Stimulated activated CD4-positive, alpha-beta T cell treated with anti-CD3 and anti-CD28 coated beads, Interleukin-15, amount 100 ng/mL, for 1 hour (primary cell): ENCODE results near the gene E2F1.
"Not testable (repeated sequence)": the region's sequence is repeated elsewhere in the genome, so short reads cannot be mapped to it uniquely, and the experiment has no call there.

Experiments used
- DNase-seq, 2 donors: peaks; one replicate each; pipeline ENCODE4 v3.0.0-alpha.2; 2020; ENCODE audit warnings: low read depth in 1 of 2, low spot score in 1 of 2

The E2F1 gene

GRCh38 chr20:33710681-33711445 is 24.7 kb upstream of the E2F1 start:
- DNase-seq, result no peak

DNA sequence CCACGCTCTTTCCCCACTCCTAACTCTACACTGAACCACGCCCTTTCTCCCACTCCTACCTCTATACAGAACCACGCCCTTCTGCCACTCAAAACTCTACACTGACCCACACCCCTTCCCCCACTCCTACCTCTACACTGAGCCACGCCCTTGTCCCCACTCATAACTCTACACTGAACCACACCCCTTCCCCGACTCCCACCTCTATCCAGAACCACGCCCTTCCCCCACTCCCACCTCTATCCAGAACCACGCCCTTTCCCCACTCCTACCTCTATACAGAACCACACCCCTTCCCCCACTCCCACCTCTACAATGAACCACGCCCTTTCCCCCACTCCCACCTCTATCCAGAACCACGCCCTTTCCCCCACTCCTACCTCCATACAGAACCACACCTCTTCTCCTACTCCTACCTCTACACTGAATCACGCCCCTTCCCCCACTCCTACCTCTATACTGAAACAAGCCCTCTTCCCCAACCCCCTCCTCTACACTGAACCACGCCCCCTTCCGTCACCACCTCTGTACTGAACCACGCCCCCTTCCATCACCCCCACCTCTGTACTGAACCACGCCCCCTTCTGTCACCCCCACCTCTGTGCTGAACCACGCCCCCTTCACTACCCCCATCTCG is 23.8 kb upstream of the E2F1 start:
- no peak for DNase-seq

DNA sequence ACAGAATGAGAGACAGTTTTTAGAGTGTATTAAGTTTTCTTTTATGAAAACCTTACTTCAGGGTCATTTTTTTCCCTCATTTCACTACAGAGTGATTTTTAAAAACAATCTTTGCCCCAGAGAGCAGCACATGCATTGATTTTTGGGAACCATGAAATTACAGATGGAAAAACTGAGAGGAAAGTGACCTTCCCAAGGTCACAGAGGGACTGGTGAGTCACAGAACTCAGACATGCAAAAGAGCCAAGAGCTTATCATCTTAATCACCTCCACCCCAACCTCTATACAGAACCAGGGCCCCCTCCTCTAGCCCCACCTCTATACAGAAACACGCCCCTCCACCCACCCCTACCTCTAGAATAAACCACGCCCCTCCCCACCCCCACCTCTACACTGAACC is 23.2 kb upstream of the E2F1 start:
- no peak for DNase-seq

GRCh38 chr20:33707668-33708067 is 21.5 kb upstream of the E2F1 start:
- no peak for DNase-seq

GRCh38 chr20:33704197-33704924 is 18.2 kb upstream of the E2F1 start:
- no peak for DNase-seq

DNA sequence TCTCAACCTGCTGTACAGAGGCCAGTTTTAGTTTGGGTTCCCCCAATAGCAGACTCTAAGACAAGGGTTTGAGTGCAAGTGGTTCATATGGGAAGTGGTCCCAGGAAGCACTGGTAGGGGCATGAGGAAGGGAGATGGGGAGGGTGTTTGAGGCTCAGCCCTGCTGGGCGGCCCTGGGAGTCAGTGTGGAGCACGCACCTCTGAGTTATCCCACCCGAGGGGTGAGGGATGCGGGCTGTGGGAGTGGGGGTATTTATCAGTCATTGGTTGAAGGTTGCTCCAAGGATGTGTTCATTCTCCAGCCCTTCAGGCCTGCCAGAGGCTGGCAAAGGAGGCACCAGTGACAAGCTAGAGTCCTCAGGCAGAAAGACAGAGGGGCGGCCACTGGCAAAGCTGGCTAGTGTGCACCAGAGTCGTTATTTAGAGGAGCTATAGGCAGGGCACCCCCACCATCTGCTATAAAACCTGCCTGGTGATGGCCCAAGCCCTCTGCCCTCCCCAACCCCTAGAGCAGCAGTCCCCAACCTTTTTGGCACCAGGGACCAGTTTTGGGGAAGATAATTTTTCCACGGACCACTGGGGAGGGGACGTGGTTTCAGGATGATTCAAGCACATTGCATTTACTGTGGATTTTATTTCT is 17.4 kb upstream of the E2F1 start:
- no peak for DNase-seq

- no peak for DNase-seq
Observed at GRCh38 chr20:33702861-33703260, 16.7 kb upstream of the E2F1 start.

DNA sequence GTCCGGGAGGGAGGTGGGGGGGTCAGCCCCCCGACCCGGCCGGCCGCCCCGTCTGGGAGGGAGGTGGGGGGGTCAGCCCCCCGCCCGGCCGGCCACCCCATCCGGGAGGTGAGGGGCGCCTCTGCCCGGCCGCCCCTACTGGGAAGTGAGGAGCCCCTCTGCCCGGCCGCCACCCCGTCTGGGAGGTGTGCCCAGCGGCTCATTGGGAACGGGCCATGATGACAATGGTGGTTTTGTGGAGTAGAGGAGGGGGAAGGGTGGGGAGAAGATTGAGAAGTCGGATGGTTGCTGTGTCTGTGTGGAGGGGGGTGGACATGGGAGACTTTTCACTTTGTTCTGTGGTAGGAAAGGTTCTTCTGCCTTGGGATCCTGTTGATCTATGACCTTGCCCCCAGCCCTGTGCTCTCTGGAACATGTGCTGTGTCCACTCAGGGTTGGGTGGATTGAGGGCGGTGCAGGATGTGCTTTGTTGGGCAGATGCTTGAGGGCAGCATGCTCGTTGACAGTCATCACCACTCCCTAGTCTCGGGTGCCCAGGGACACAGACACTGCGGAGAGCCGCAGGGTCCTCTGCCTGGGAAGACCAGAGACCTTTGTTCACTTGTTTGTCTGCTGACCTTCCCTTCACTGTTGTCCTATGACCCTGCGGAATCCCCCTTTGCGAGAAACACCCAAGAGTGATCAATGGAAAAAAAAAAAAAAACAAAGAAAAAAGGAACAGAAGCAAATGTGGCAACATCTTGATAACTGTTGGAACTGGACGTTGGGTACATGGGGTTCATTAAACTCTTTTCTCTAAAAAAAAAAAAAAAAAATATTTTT is 15.7 kb upstream of the E2F1 start:
- no peak for DNase-seq

DNA sequence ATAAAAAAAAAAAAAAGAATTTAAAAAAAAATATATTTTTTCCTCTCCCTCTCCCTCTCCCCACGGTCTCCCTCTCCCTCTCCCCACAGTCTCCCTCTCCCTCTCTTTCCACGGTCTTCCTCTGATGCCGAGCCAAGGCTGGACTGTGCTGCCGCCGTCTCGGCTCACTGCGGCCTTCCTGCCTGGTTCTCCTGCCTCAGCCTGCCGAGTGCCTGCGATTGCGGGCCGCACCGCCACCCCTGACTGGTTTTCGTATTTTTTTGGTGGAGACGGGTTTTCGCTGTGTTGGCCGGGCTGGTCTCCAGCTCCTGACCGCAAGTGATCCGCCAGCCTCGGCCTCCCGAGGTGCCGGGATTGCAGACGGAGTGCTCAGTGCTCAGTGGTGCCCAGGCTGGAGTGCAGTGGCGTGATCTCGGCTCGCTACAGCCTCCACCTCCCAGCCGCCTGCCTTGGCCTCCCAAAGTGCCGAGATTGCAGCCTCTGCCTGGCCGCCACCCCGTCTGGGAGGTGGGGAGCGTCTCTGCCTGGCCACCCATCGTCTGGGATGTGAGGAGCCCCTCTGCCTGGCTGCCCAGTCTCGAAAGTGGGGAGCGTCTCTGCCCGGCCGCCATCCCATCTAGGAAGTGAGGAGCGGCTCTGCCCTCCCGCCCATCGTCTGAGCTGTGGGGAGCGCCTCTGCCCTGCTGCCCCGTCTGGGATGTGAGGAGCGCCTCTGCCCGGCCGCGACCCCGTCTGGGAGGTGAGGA is 14.7 kb upstream of the E2F1 start:
- DNase-seq, result not testable (repeated sequence)

GRCh38 chr20:33698966-33699365 is 12.8 kb upstream of the E2F1 start:
- DNase-seq, result not testable (repeated sequence)

- DNase-seq, result no peak
Observed at GRCh38 chr20:33697129-33697528, 10.9 kb upstream of the E2F1 start.

DNA sequence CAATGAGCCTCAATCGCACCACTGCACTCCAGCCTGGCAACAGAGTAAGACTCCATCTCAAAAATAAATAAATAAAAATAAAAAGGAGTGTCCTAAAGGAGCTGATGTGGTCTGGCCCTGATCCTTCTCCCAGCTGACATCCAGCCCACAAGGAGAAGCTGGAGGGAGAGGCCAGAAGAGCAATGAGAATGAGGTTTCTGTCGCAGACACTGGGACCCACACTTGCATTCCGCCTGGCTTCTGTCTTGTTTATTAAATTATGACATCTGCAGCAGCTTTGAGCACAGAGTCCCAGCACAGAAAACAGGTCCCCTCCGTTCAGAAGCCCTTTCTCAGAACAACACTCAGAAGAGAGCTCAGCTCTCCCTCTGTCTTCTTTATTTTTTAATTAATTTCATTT is 10.3 kb upstream of the E2F1 start:
- DNase-seq, result no peak

DNA sequence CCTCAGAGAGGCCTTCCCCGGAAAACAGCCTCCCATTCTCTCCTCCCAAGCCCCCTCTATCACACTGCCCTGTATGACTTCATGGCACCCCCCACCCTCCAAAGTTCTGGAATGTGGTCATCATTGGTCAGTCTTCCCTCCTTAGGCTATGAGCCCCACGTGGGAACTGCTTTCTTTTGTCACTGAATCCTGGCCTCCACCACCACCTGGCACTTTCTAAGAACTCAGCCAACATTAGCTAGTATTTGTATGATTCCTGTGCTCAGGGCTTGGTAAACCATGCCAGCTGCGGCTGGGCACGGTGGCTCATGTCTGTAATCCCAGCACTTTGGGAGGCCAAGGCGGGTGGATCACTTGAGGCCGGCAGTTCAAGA is 8.4 kb upstream of the E2F1 start:
- DNase-seq, result no peak

GRCh38 chr20:33693741-33694638 is 7.8 kb upstream of the E2F1 start:
- DNase-seq, result no peak

- no peak for DNase-seq
Observed at GRCh38 chr20:33693289-33693688, 7.1 kb upstream of the E2F1 start.

GRCh38 chr20:33689973-33690372 is 3.8 kb upstream of the E2F1 start:
- DNase-seq, result peak in 1 of 2 donors; percentile 31

DNA sequence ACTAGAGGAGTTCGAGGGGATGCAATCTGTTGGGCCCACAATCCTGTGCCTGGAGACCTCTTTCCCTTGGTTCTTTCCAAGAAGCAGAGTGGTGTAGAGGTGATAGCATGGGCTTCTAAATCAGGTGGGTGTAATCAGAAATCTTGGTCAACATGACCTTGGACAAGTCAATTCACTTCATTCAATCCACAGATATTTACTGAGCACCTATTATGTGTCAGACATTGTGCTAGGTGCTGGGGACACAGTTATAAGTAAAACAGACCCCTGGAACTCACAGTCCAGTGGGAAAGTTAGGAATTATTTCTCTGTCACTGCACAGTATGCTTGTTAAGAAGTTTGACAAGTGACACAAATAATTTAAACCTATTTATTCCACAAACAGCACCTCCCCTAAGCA is 3.3 kb upstream of the E2F1 start:
- no peak for DNase-seq

DNA sequence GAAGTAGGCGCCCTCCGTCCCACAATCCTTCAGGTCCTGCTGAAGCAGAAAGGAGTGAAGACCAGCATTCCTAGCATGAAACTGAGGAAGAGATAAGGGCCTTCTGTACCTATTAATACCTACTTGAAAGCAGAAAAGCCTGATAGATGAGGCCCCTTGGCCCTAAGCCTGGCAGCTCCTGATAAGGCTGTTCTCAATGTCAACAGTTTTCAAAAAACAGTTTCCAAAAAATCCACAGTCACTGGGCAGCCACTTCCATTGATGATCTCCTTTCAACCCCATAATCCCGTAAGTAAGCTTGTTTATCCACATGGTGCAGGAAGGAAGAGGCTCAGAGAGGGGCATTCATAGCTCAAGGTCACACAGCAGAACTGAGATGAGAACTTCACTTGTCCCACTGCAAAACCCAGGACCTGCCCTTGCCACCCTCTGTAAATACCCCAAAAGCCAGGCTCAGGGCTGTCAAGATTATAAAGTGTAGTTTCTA is 2.8 kb upstream of the E2F1 start:
- no peak for DNase-seq
